Activated naive CD4-positive, alpha-beta T cell treated with anti-CD3 and anti-CD28 coated beads for 36 hours (primary cell): ENCODE results near the gene NFE2. TPM values are rescaled to one million over a fixed set of nuclear protein-coding genes. Genes with fewer than 3 reads are reported as not detected.
A peak's percentile ranks its signal among the peaks of the same experiment; 100 is the strongest.
"Not testable (repeated sequence)": the region's sequence is repeated elsewhere in the genome, so short reads cannot be mapped to it uniquely, and the experiment has no call there.

ENCODE experiments used
- CTCF ChIA-PET: fragments of 350-600 bp; sonication (Branson Sonifier 250); formaldehyde crosslinking; loops from one replicate; lab custom pipeline; 2021; ENCODE audit warnings: antibody characterized with exemption; lab: Charles Lee
- DNase-seq: peaks from one replicate; pipeline ENCODE4 v3.0.0-alpha.2; 2020
- H3K27ac Mint-ChIP-seq: one replicate; pipeline ENCODE4 v1.8.0; 2021; ENCODE audit warnings: mild to moderate bottlenecking, mixed read lengths
- H3K27me3 Mint-ChIP-seq: one replicate; pipeline ENCODE4 v1.8.0; 2021; ENCODE audit warnings: low read depth, mixed read lengths
- H3K36me3 Mint-ChIP-seq: one replicate; pipeline ENCODE4 v1.8.0; 2021; ENCODE audit warnings: low read depth, mixed read lengths
- H3K4me1 Mint-ChIP-seq: one replicate; pipeline ENCODE4 v1.8.0; 2021; ENCODE audit warnings: low read depth, mixed read lengths
- H3K4me3 Mint-ChIP-seq: one replicate; pipeline ENCODE4 v1.8.0; 2021; ENCODE audit warnings: mild to moderate bottlenecking, moderate library complexity, mixed read lengths
- H3K9me3 Mint-ChIP-seq: one replicate; pipeline ENCODE4 v1.8.0; 2021; ENCODE audit warnings: mixed read lengths
- intact Hi-C: fragments of 100-400 bp; cut with micrococcal nuclease; formaldehyde crosslinking; loops from one replicate; pipeline ENCODE4 v1.15.1; 2023
- total RNA-seq, 2 experiments: library from RNA; stranded (reverse); gene quantifications; one replicate each; pipeline ENCODE4 v1.2.3, GENCODE V29; 2021

NFE2 gene
- total RNA-seq, 2 experiments from 2014 or later = not detected

DNA sequence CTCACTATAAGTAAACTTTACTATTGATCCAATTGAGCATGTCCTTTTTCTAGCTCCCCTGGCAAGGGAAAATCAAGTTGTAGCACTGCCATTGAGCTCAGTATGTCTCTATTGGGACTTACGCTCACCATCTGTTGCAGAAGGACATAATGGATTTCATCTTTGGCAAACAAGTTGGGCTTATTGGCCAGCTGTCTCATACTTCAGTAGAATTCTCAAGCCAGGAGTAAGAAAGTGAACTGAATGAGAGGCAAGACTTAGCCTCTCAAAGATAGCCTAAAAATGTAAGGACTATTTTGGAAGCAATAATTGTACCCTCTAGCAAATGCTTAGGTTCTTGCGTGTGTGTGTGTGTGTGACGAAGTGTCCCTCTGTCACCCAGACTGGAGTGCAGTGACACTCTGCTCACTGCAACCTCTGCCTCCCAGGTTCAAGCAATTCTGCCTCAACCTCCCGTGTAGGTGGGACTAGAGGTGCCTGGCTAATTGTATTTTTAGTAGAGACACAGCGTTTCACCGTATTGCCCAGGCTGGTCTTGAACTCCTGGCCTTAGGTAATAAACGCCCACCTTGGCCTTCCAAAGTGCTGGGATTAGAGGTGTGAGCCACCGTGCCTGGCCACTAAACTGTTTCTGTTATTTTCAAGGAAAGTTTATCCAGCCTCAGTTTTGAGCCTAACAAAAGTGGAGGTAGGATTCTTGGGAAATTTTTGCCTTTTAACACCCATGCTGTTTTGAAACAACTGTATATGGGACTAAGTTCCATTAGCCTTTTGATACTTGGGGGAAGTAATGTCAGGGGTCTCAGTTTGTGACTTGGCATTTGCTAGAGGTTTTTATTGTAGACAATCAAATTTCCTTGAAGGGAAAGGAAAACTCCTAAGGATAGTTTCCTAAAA is 13.3 kb downstream of the NFE2 start:
- Mint-ChIP-seq H3K4me1 (peaks cover 35% of the 10 kb centered on the region), H3K27ac (no peak overlapping the region), H3K27me3 (no peaks in the 10 kb centered on the region), H3K36me3 (no peaks in the 10 kb centered on the region), H3K9me3 (no peaks in the 10 kb centered on the region), H3K4me3 (no peak overlapping the region)
- intact Hi-C loops = no loop called here
- no peak for DNase-seq
- CTCF ChIA-PET = interaction anchor here (0.8 to 1.6 kb wide), 5 partner anchors 12 to 92 kb away, joined by 3 to 6 read pairs (median 4); no protein-coding TSS in a partner anchor

DNA sequence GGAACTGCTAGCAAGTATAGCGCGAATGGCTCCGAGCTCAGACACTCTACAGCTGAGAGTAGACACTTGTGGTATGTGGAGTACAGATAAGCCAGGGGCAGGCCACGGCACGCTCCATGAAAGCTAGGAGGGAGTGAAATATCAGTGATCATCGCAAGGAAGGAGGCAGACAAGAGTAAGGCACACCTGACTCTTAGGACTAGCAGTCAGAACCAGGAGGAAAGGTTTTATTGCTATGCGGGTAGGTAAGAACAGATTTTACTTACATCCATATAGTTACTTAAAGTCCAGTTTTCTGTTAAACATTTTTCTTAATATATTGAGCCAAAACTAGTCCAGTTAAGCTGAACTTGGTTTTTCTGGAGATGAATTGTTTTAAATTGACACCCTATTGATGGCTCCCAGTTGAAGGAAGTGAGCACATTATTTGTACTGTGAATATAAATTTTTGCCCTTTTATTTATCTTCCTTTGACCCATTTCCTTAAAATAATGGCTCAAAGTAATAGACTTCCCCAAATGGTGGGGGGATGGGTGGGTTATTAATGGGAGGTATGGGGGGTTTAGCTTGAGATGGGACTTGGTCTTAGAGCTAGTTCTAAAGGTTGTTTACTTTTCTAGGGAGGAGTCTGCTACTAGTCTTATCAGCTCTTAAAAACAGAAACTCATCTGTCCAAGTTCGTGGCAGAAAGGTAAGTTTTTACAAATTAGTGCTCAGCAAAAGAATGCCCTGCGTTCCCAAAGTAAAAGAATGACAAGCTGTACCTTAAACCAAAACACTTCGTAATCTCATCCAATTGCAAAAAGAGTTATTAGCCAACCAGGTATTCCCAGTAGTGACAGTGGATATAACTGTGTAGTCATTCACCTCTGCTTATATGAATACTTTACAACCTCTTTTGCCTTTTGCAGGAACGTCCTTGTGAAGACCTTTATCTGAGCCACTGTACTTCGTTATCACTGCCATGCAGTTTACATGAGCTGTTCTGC is 14.5 kb downstream of the NFE2 start:
- Mint-ChIP-seq H3K27ac (peak overlapping the region; percentile 31), H3K4me3 (peak overlapping the region; percentile 12), H3K9me3 (no peaks in the 10 kb centered on the region), H3K4me1 (peaks cover 37% of the 10 kb centered on the region), H3K27me3 (no peaks in the 10 kb centered on the region), H3K36me3 (no peaks in the 10 kb centered on the region)
- DNase-seq = no peak
- intact Hi-C loops = no loop called here
- CTCF ChIA-PET = interaction anchor here (0.7 to 1.6 kb wide), 8 partner anchors 13 to 94 kb away, joined by 3 to 6 read pairs (median 4); no protein-coding TSS in a partner anchor

DNA sequence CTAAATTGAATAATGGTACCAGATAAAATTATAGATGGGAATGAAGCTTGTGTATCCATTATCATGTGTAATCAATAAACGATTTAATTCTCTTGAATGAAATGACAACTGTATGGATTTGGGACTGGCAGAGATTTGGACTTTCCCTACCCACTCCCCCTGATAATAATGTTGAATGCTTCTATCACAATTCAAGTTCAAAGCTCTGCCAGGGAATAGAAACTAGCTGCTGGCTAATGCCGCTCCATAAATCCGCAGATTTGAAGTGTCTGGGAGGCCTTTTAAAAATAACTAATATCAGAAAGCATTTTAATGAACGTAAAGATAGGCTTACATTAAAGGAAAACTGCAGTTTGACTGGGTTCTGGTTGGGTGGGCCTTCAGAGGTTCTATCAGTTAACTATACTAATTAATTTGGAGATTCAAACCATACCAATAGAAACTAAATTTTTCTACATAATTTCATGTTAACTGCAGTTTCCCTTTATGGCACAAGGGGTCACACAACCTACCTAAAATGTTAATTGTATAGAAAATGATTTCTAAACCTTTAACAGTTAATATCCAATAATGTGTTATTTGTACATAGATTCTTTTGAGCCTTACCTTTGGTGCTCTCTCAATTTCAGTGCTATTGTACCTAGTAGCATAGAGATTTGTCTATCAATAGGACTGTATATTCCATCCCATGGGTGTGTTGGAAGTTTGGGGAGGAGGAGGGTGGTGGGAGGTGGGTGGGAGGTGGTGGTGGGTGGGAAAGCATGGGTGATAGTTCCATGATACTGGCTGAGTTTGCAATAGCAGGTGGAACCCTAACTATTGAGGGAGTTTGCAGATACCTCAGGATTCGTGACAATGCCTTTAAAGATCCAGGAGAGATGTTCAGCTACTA is 15.4 kb downstream of the NFE2 start:
- no peaks in the 10 kb centered on the region for H3K9me3 Mint-ChIP-seq
- CTCF ChIA-PET = interaction anchor here (0.7 to 2.0 kb wide), 9 partner anchors 9 to 94 kb away, joined by 3 to 10 read pairs (median 5); no protein-coding TSS in a partner anchor
- no peaks in the 10 kb centered on the region for H3K36me3 Mint-ChIP-seq
- intact Hi-C loops = no loop called here
- DNase-seq = no peak
- H3K4me1 Mint-ChIP-seq = peaks cover 37% of the 10 kb centered on the region
- peak overlapping the region; percentile 31 for H3K27ac Mint-ChIP-seq
- no peaks in the 10 kb centered on the region for H3K27me3 Mint-ChIP-seq
- peak overlapping the region; percentile 50 for H3K4me3 Mint-ChIP-seq

DNA sequence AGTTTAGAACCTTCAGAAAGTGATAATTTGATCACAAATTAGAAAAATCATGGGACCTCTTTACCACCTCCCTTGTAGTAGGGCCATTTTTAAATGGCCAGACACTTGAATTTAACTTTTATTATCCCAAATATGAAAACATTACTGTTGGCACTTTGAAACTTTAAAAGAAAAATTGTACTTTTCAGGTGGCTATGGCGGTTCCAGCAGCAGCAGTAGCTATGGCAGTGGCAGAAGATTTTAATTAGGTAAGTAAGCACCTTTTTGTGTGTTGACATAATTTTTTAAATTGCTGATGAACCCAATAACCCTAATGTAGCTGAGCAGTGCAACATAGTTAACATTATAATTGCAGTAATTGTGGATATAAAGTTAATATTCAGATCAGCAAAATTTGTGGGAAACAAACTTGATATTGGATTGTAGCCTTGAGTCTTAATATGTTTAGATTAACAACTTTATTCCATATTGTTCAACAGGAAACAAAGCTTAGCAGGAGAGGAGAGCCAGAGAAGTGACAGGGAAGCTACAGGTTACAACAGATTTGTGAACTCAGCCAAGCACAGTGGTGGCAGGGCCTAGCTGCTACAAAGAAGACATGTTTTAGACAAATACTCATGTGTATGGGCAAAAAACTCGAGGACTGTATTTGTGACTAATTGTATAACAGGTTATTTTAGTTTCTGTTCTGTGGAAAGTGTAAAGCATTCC is 16.6 kb downstream of the NFE2 start:
- not testable (repeated sequence) for H3K27me3 Mint-ChIP-seq, DNase-seq, H3K36me3 Mint-ChIP-seq, H3K4me3 Mint-ChIP-seq, H3K9me3 Mint-ChIP-seq
- peaks cover 37% of the 10 kb centered on the region for H3K4me1 Mint-ChIP-seq
- CTCF ChIA-PET = interaction anchor here (1.0 to 2.0 kb wide), 5 partner anchors 10 to 72 kb away, joined by 3 to 10 read pairs (median 5); no protein-coding TSS in a partner anchor
- peak overlapping the region; percentile 57 for H3K27ac Mint-ChIP-seq
- intact Hi-C loops = loop anchor here (5.0 kb wide), 3 partner anchors 202 to 1077 kb away; partner anchors contain the start of genes HOXC10 and ITGB7

DNA sequence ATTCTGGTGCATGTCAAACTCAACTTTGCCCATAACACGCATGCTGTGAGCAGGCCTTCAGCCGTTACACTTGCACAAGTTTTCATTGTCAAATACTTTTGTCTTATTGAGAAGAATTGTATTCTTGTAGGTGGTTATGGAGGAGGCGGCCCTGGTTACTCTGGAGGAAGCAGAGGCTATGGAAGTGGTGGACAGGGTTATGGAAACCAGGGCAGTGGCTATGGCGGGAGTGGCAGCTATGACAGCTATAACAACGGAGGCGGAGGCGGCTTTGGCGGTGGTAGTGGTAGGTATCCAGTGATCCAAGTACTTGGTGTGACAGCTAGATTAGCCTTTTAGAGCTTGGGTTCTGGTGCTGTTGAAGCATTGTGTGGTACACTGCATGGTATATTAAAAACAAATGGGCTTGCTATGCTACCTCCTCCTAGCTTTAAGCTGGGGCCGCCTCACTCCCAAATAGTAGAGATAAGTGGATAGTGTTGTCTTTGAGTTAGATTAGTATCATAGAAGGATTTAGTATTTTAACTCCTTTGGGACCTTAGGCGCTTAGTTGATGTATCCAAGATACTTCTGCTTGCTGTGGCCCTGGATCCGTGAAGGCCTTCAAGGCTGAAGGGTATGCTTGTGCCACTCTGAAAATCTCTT is 17.7 kb downstream of the NFE2 start:
- CTCF ChIA-PET = interaction anchor here (1.8 to 2.0 kb wide), 3 partner anchors 11 to 67 kb away, joined by 3 to 10 read pairs (median 5); no protein-coding TSS in a partner anchor
- intact Hi-C loops = loop anchor here (5.0 kb wide), 3 partner anchors 201 to 1076 kb away; partner anchors contain the start of genes HOXC10 and ITGB7
- H3K4me1 Mint-ChIP-seq = peaks cover 41% of the 10 kb centered on the region

DNA sequence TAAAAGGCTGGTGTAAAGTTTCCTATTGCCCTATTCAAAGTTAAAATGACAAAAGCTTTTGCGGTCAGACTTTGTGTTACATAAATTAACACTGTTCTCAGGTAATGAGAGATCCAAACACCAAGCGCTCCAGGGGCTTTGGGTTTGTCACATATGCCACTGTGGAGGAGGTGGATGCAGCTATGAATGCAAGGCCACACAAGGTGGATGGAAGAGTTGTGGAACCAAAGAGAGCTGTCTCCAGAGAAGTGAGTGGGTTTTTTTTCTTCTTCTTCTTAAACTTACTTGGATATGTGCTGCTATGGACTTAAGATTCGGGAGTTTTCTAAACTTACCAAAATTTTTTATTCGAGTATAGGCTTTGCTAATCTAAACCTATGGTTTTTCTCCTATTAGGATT is 19.1 kb downstream of the NFE2 start:
- not testable (repeated sequence) for H3K27ac Mint-ChIP-seq, DNase-seq, H3K4me3 Mint-ChIP-seq, H3K36me3 Mint-ChIP-seq, H3K9me3 Mint-ChIP-seq, H3K27me3 Mint-ChIP-seq
- CTCF ChIA-PET = interaction anchor here (0.8 to 1.0 kb wide), 4 partner anchors 9 to 71 kb away, joined by 3 to 4 read pairs (median 3); no protein-coding TSS in a partner anchor
- H3K4me1 Mint-ChIP-seq = peaks cover 53% of the 10 kb centered on the region
- intact Hi-C loops = loop anchor here (2.0 to 5.0 kb wide), 5 partner anchors 67 to 1074 kb away; partner anchors contain the start of genes HOXC10, ITGB7 and PCBP2

More for the DNA sequence above, 17.7 kb downstream of the NFE2 start:
- H3K9me3 Mint-ChIP-seq = no peaks in the 10 kb centered on the region
- no peaks in the 10 kb centered on the region for H3K36me3 Mint-ChIP-seq
- no peaks in the 10 kb centered on the region for H3K27me3 Mint-ChIP-seq
- no peak overlapping the region for H3K4me3 Mint-ChIP-seq
- DNase-seq = peak; percentile 51
- peak overlapping the region; percentile 57 for H3K27ac Mint-ChIP-seq

DNA sequence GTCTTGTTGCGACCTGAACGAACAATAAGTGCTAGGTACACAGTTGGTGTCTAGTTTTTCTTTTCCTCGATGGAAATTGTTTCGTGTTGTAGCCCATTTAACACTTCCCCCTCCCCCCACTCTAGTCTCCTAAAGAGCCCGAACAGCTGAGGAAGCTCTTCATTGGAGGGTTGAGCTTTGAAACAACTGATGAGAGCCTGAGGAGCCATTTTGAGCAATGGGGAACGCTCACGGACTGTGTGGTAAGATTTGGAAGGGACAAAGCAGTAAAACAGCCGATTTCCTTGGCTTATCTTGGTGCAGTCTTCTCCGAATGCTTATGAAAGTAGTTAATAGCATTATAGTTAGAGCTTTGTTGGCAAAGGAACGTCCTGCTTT is 19.6 kb downstream of the NFE2 start:
- H3K9me3 Mint-ChIP-seq, H3K27ac Mint-ChIP-seq, H3K27me3 Mint-ChIP-seq, DNase-seq, H3K4me3 Mint-ChIP-seq, H3K36me3 Mint-ChIP-seq: not testable (repeated sequence)
- H3K4me1 Mint-ChIP-seq = peaks cover 54% of the 10 kb centered on the region
- CTCF ChIA-PET = interaction anchor here (0.8 to 1.0 kb wide), 4 partner anchors 9 to 72 kb away, joined by 3 to 4 read pairs (median 3); no protein-coding TSS in a partner anchor
- intact Hi-C loops = loop anchor here (2.0 to 5.0 kb wide), 5 partner anchors 66 to 1074 kb away; partner anchors contain the start of genes HOXC10, ITGB7 and PCBP2

DNA sequence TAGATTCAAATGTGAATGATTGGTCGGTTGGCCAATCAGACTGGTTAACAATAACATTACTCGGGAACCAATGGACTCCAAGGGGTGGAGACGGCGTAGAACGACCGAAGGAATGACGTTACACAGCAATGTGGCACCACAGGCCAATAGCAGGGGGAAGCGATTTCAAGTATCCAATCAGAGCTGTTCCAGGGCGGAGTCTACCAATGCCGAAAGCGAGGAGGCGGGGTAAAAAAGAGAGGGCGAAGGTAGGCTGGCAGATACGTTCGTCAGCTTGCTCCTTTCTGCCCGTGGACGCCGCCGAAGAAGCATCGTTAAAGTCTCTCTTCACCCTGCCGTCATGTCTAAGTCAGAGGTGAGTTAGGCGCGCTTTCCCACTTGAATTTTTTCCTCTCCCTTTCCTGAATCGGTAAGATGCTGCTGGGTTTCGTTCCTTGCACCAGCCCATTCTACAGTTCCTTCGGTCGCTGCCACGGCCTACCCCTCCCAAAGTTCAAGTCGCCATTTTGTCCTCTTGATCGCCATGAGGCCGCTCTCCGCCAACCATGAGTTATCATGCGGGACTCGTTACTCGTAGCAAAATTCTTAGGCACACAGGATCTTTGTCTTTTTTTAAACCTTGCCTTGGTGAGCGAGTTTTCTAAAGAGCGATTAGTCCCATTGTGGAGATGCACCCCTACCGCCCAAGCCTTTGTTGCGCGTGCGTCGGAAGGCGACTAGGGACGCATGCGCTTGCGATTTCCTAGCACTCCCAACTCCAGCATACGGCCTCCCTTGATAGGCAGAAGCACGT is 20.2 kb downstream of the NFE2 start, which contains the start of gene HNRNPA1:
TSS of gene HNRNPA1 (plus strand) at position 259 of the 793 bp plus-strand sequence. CDS start at position 341, 82 bp downstream.
- H3K4me3 Mint-ChIP-seq = no peak within 1 kb of the TSS
- intact Hi-C loops = loop anchor here (1.0 to 5.0 kb wide), 12 partner anchors 39 to 1073 kb away; partner anchors contain the start of genes COPZ1, GPR84, HOXC10 and ITGB7
- H3K36me3 Mint-ChIP-seq = peaks cover 6% of the 10 kb centered on the region
- no peaks in the 10 kb centered on the region for H3K9me3 Mint-ChIP-seq
- H3K27ac Mint-ChIP-seq = no peak within 1 kb of the TSS
- peaks cover 55% of the 10 kb centered on the region for H3K4me1 Mint-ChIP-seq
- peak; percentile 98 for DNase-seq
- CTCF ChIA-PET = interaction anchor here (0.8 to 1.5 kb wide), 6 partner anchors 8 to 81 kb away, joined by 3 to 5 read pairs (median 3); no protein-coding TSS in a partner anchor
- H3K27me3 Mint-ChIP-seq = no peaks in the 10 kb centered on the region
